Calu3 (cell line): ENCODE data around the gene LRP5. TPM values are rescaled to one million over a fixed set of nuclear protein-coding genes. Genes with fewer than 3 reads are reported as not detected.
"Not testable (repeated sequence)": the region's sequence is repeated elsewhere in the genome, so short reads cannot be mapped to it uniquely, and the experiment has no call there.

Source experiments
- BruUV-seq: library from RNA; stranded (reverse); fragments of 400-500 nt; replicated peaks from 2 replicates; lab custom pipeline; 2021; lab: Mats Ljungman, UMichigan
- CTCF ChIA-PET: fragments of 300-600 bp; sonication (Branson Sonifier 250); formaldehyde crosslinking; loops from one replicate; lab custom pipeline; 2022; ENCODE audit warnings: antibody characterized with exemption; lab: Charles Lee
- DNase-seq: peaks from one replicate; pipeline ENCODE4 v3.0.0; 2022
- H3K27ac Mint-ChIP-seq: one replicate; pipeline ENCODE4 v1.8.0; 2022; ENCODE audit warnings: mixed read lengths; ENCODE audit not compliant: unreplicated experiment
- H3K27me3 Mint-ChIP-seq: one replicate; pipeline ENCODE4 v1.8.0; 2022; ENCODE audit warnings: mixed read lengths; ENCODE audit not compliant: unreplicated experiment
- H3K36me3 Mint-ChIP-seq: one replicate; pipeline ENCODE4 v1.8.0; 2022; ENCODE audit warnings: mild to moderate bottlenecking, moderate library complexity, mixed read lengths; ENCODE audit not compliant: insufficient read depth, unreplicated experiment
- H3K4me1 Mint-ChIP-seq: one replicate; pipeline ENCODE4 v1.8.0; 2022; ENCODE audit warnings: mild to moderate bottlenecking, low read depth, mixed read lengths; ENCODE audit not compliant: unreplicated experiment
- H3K4me3 Mint-ChIP-seq: one replicate; pipeline ENCODE4 v1.8.0; 2022; ENCODE audit warnings: mild to moderate bottlenecking, low read depth, moderate library complexity, mixed read lengths; ENCODE audit not compliant: unreplicated experiment
- H3K9me3 Mint-ChIP-seq: one replicate; pipeline ENCODE4 v1.8.0; 2022; ENCODE audit warnings: low read depth, mixed read lengths; ENCODE audit not compliant: unreplicated experiment
- intact Hi-C: fragments of 100-400 bp; cut with micrococcal nuclease; formaldehyde crosslinking; loops from one replicate; pipeline ENCODE4 v1.10.0; 2022; ENCODE audit not compliant: unreplicated experiment
- total RNA-seq: library from RNA; stranded (reverse); gene quantifications from 2 replicates; pipeline ENCODE4 v1.2.3, GENCODE V29; 2022
- TF ChIP-seq, protein P1 (sequence below): fragments of 200-600 bp; IDR thresholded peaks from one replicate; pipeline ENCODE4 v1.8.0; 2022; ENCODE audit warnings: antibody characterized with exemption; ENCODE audit not compliant: unreplicated experiment

LRP5 gene
- total RNA-seq, 1 experiment from 2014 or later = 82.0 TPM

DNA sequence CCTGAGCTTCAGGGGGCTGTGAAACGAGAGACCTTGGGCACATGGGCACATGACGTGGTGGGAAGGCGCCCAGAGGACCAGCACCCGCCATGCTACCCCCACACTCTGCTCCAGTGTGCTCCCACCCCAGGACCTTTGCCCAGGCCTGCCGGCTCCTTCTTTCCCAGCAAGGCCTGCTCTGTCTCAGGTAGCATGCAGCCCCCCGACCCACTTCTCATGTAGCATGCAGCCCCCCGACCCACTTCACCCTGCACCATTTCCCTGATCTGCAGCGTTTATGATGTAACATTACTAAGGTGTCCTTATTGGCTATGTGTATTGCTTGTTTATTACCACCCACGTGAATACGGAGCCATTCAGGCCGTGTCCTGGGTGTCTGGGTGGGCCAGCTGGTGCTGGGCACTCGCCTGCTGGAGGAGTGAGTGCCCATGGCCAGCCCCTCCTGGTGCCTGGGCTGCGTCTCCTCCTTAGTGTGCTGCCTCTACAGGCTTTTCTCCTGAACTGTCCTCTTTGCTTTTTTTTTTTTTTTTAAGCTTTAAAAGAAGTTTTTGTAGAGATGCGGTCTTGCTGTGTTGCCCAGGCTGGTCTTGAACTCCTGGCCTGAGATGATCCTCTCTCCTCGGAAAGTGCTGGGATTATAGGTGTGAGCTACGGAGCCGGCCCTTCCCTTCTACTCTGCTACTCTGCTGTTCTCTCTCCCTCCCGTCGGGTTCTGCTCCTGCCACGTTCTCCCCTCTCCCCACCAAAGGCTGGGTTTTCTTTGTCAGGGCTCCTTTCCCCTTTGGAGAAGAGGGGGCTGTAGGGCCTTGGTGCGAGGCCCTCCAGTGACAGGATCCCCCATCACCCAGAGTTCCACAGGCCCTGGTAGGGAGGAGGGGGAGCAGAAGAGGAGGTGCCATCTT, 29.4 kb downstream of the LRP5 start:
- intact Hi-C loops = no loop called here
- peak overlapping the region; percentile 79 for H3K27ac Mint-ChIP-seq

GRCh38 chr11:68342459-68343158, 30.2 kb downstream of the LRP5 start:
- H3K4me1 Mint-ChIP-seq = peaks cover 40% of the 10 kb centered on the region
- no peaks in the 10 kb centered on the region for H3K9me3 Mint-ChIP-seq
- peak overlapping the region; percentile 79 for H3K27ac Mint-ChIP-seq
- TF ChIP-seq, protein P1, sequence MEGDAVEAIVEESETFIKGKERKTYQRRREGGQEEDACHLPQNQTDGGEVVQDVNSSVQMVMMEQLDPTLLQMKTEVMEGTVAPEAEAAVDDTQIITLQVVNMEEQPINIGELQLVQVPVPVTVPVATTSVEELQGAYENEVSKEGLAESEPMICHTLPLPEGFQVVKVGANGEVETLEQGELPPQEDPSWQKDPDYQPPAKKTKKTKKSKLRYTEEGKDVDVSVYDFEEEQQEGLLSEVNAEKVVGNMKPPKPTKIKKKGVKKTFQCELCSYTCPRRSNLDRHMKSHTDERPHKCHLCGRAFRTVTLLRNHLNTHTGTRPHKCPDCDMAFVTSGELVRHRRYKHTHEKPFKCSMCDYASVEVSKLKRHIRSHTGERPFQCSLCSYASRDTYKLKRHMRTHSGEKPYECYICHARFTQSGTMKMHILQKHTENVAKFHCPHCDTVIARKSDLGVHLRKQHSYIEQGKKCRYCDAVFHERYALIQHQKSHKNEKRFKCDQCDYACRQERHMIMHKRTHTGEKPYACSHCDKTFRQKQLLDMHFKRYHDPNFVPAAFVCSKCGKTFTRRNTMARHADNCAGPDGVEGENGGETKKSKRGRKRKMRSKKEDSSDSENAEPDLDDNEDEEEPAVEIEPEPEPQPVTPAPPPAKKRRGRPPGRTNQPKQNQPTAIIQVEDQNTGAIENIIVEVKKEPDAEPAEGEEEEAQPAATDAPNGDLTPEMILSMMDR = no peak
- intact Hi-C loops = no loop called here
- CTCF ChIA-PET = interaction anchor here (0.6 to 2.1 kb wide), 6 partner anchors 8 to 37 kb away, joined by 3 to 9 read pairs (median 6); no protein-coding TSS in a partner anchor
- peak overlapping the region; percentile 50 for H3K4me3 Mint-ChIP-seq
- H3K27me3 Mint-ChIP-seq = no peaks in the 10 kb centered on the region
- H3K36me3 Mint-ChIP-seq = peaks cover 13% of the 10 kb centered on the region
- BruUV-seq = no TSS peak
- peak; percentile 76 for DNase-seq

More for the DNA sequence above, 29.4 kb downstream of the LRP5 start:
- no peak for DNase-seq
- H3K4me1 Mint-ChIP-seq = peaks cover 44% of the 10 kb centered on the region
- no TSS peak for BruUV-seq
- H3K4me3 Mint-ChIP-seq = peak overlapping the region; percentile 50
- no peaks in the 10 kb centered on the region for H3K9me3 Mint-ChIP-seq
- TF ChIP-seq, protein P1 = no peak
- CTCF ChIA-PET = interaction anchor here (0.8 to 2.1 kb wide), 4 partner anchors 8 to 38 kb away, joined by 3 to 7 read pairs (median 6); no protein-coding TSS in a partner anchor
- H3K27me3 Mint-ChIP-seq = no peaks in the 10 kb centered on the region
- H3K36me3 Mint-ChIP-seq = peaks cover 13% of the 10 kb centered on the region

GRCh38 chr11:68343761-68344256, 31.4 kb downstream of the LRP5 start:
- no peak for DNase-seq
- no peak overlapping the region for H3K4me3 Mint-ChIP-seq
- H3K4me1 Mint-ChIP-seq = peaks cover 30% of the 10 kb centered on the region
- CTCF ChIA-PET = interaction anchor here (0.6 kb wide), 1 partner anchor 13 kb away, joined by 3 read pairs; no protein-coding TSS in a partner anchor
- TF ChIP-seq, protein P1 = no peak
- H3K27me3 Mint-ChIP-seq = no peaks in the 10 kb centered on the region
- no peaks in the 10 kb centered on the region for H3K9me3 Mint-ChIP-seq
- H3K36me3 Mint-ChIP-seq = peaks cover 13% of the 10 kb centered on the region
- intact Hi-C loops = no loop called here
- no peak overlapping the region for H3K27ac Mint-ChIP-seq
- BruUV-seq = no TSS peak

GRCh38 chr11:68344821-68345220, 32.4 kb downstream of the LRP5 start:
- intact Hi-C loops, H3K4me3 Mint-ChIP-seq, BruUV-seq, H3K27ac Mint-ChIP-seq, DNase-seq, H3K9me3 Mint-ChIP-seq, H3K27me3 Mint-ChIP-seq, CTCF ChIA-PET: not testable (repeated sequence)
- Mint-ChIP-seq H3K36me3 (peaks cover 13% of the 10 kb centered on the region), H3K4me1 (peaks cover 30% of the 10 kb centered on the region)
